ENCODE data around the gene TTC16.

The TTC16 gene

GRCh38 chr9:127715470-127716337 is at the start of gene TTC16, which contains the start of gene PTRH1:
TTC16 (plus strand) TSS chr9:127716079; CDS start chr9:127716146, 67 bp downstream.
PTRH1 (minus strand) TSS chr9:127715663; CDS start chr9:127715639, 24 bp downstream.
- DNase-seq (ENCODE audit: low read depth), result peak; percentile 96

GRCh38 chr9:127667127-127667844 is 48.6 kb upstream of the TTC16 start:
- DNase-seq (ENCODE audit: low read depth), result no peak

- no peak for DNase-seq (ENCODE audit: low read depth)
These were observed 48.0 kb upstream of the TTC16 start for GRCh38 chr9:127667906-127668305.

GRCh38 chr9:127673234-127673633 is 42.6 kb upstream of the TTC16 start:
- no peak for DNase-seq (ENCODE audit: low read depth)

- no peak for DNase-seq (ENCODE audit: low read depth)
These were observed 39.2 kb upstream of the TTC16 start for GRCh38 chr9:127676638-127677037.

GRCh38 chr9:127679506-127679905 is 36.4 kb upstream of the TTC16 start:
- no peak for DNase-seq (ENCODE audit: low read depth)

- no peak for DNase-seq (ENCODE audit: low read depth)
These were observed 35.7 kb upstream of the TTC16 start for GRCh38 chr9:127680226-127680625.

GRCh38 chr9:127680846-127681245 is 35.0 kb upstream of the TTC16 start:
- no peak for DNase-seq (ENCODE audit: low read depth)

GRCh38 chr9:127682351-127683136 is 33.3 kb upstream of the TTC16 start:
- no peak for DNase-seq (ENCODE audit: low read depth)

- DNase-seq (ENCODE audit: low read depth), result no peak
These were observed 32.2 kb upstream of the TTC16 start for GRCh38 chr9:127683723-127684122.

GRCh38 chr9:127684576-127684975 is 31.3 kb upstream of the TTC16 start:
- no peak for DNase-seq (ENCODE audit: low read depth)

GRCh38 chr9:127686461-127687393 is 29.2 kb upstream of the TTC16 start:
- no peak for DNase-seq (ENCODE audit: low read depth)

- no peak for DNase-seq (ENCODE audit: low read depth)
These were observed 26.4 kb upstream of the TTC16 start for GRCh38 chr9:127689329-127690000.

GRCh38 chr9:127690735-127691134 is 25.1 kb upstream of the TTC16 start:
- DNase-seq (ENCODE audit: low read depth), result no peak

GRCh38 chr9:127692071-127692470 is 23.8 kb upstream of the TTC16 start:
- DNase-seq (ENCODE audit: low read depth), result no peak

- no peak for DNase-seq (ENCODE audit: low read depth)
These were observed 22.7 kb upstream of the TTC16 start for GRCh38 chr9:127693143-127693542.

GRCh38 chr9:127693697-127694096 is 22.2 kb upstream of the TTC16 start:
- DNase-seq (ENCODE audit: low read depth), result no peak

GRCh38 chr9:127694890-127695720 is 20.8 kb upstream of the TTC16 start:
- DNase-seq (ENCODE audit: low read depth), result no peak

GRCh38 chr9:127697575-127697974 is 18.3 kb upstream of the TTC16 start:
- no peak for DNase-seq (ENCODE audit: low read depth)

- DNase-seq (ENCODE audit: low read depth), result no peak
These were observed 17.5 kb upstream of the TTC16 start for GRCh38 chr9:127698386-127698785.

Measured in activated T-cell treated with anti-CD3 and anti-CD28 coated beads for 1 hour (primary cell).